IMR-90 (cell line): ENCODE results near the gene MAG. TPM values are rescaled to one million over a fixed set of nuclear protein-coding genes. Genes with fewer than 3 reads are reported as not detected.

Experiments used
- ATAC-seq: fragments of 200-7000 bp; cut with Tn5 transposase; 2 replicates; pipeline ENCODE4 v1.9.1; 2020; ENCODE audit warnings: low read depth, mild to moderate bottlenecking, moderate library complexity
- BruUV-seq: library from RNA; stranded (reverse); fragments of 400-500 nt; replicated peaks from 2 replicates; lab custom pipeline; 2021; lab: Mats Ljungman, UMichigan
- CTCF ChIA-PET: fragments of 300-600 bp; formaldehyde crosslinking; extraction: SDS; loops from one replicate; lab custom pipeline; 2021; ENCODE audit warnings: antibody characterized with exemption; lab: Yijun Ruan, JAX
- POLR2A ChIA-PET: fragments of 300-600 bp; sonication (Branson Sonifier 250); formaldehyde crosslinking; loops from one replicate; lab custom pipeline; 2022; ENCODE audit warnings: antibody characterized with exemption; ENCODE audit not compliant: unreplicated experiment; lab: Charles Lee
- DNase-seq: peaks from one replicate; pipeline ENCODE4 v3.0.0; 2013
- H2AFZ ChIP-seq: replicated peaks from 2 replicates; pipeline ENCODE3; 2013; ENCODE audit warnings: low read length, mild to moderate bottlenecking; ENCODE audit not compliant: poor library complexity
- H2AK5ac ChIP-seq: 2 replicates; pipeline ENCODE4 v1.6.1; 2013; ENCODE audit warnings: low read depth, low read length, inconsistent platforms
- H2AK9ac ChIP-seq: replicated peaks from 2 replicates; pipeline ENCODE3; 2013; ENCODE audit warnings: mild to moderate bottlenecking, low read depth, low read length, moderate library complexity; ENCODE audit not compliant: poor library complexity
- H2BK120ac ChIP-seq: 2 replicates; pipeline ENCODE4 v1.6.1; 2013; ENCODE audit warnings: low read depth, low read length, inconsistent platforms
- H2BK15ac ChIP-seq: 3 replicates; pipeline ENCODE4 v1.6.1; 2013; ENCODE audit warnings: low read depth, low read length, inconsistent platforms
- H2BK20ac ChIP-seq: 2 replicates; pipeline ENCODE4 v1.6.1; 2013; ENCODE audit warnings: low read depth, mild to moderate bottlenecking, inconsistent platforms, low read length, moderate library complexity
- H2BK5ac ChIP-seq: 2 replicates; pipeline ENCODE4 v1.6.1; 2013; ENCODE audit warnings: mild to moderate bottlenecking, low read depth, low read length, inconsistent platforms; ENCODE audit not compliant: poor library complexity, severe bottlenecking
- H3K14ac ChIP-seq: replicated peaks from 2 replicates; pipeline ENCODE4 v1.6.1; 2013; ENCODE audit warnings: low read depth, low read length, inconsistent platforms
- H3K18ac ChIP-seq: 2 replicates; pipeline ENCODE4 v1.6.1; 2013; ENCODE audit warnings: low read depth, low read length, control low read depth
- H3K23ac ChIP-seq: 2 replicates; pipeline ENCODE4 v1.6.1; 2013; ENCODE audit warnings: low read depth, low read length, inconsistent platforms
- H3K27ac ChIP-seq: 2 replicates; pipeline ENCODE4 v1.5.1; 2013; ENCODE audit warnings: mild to moderate bottlenecking, control low read depth, low read length; ENCODE audit not compliant: insufficient read depth
- H3K27me3 ChIP-seq: 2 replicates; pipeline ENCODE4 v1.6.1; 2013; ENCODE audit warnings: low read length; ENCODE audit not compliant: control insufficient read depth, insufficient read depth
- H3K36me3 ChIP-seq: 2 replicates; pipeline ENCODE4 v1.6.1; 2013; ENCODE audit warnings: low read length, mixed read lengths; ENCODE audit not compliant: control insufficient read depth, insufficient read depth
- H3K4ac ChIP-seq: 2 replicates; pipeline ENCODE4 v1.6.1; 2013; ENCODE audit warnings: low read depth, low read length, inconsistent platforms
- H3K4me1 ChIP-seq: 2 replicates; pipeline ENCODE4 v1.6.1; 2013; ENCODE audit warnings: low read length, mixed read lengths; ENCODE audit not compliant: control insufficient read depth, insufficient read depth
- H3K4me2 ChIP-seq: 2 replicates; pipeline ENCODE4 v1.6.1; 2013; ENCODE audit warnings: low read depth, mild to moderate bottlenecking, control low read depth, low read length, moderate library complexity
- H3K4me3 ChIP-seq: 2 replicates; pipeline ENCODE4 v1.5.1; 2013; ENCODE audit warnings: low read depth, mild to moderate bottlenecking, control low read depth, low read length, moderate library complexity; ENCODE audit not compliant: insufficient read depth
- H3K56ac ChIP-seq: 2 replicates; pipeline ENCODE4 v1.6.1; 2013; ENCODE audit warnings: low read length, inconsistent platforms; ENCODE audit not compliant: insufficient read depth; ENCODE audit errors: extremely low read depth
- H3K79me1 ChIP-seq, 2 experiments: 2 replicates each; pipeline ENCODE4 v1.6.1; 2013; ENCODE audit warnings: low read length in 2 of 2, inconsistent platforms in 1 of 2, low read depth in 1 of 2
- H3K9ac ChIP-seq: 2 replicates; pipeline ENCODE4 v1.6.1; 2013; ENCODE audit warnings: low read depth, low read length, control low read depth
- H3K9me1 ChIP-seq: 2 replicates; pipeline ENCODE4 v1.6.1; 2013; ENCODE audit warnings: low read length, inconsistent platforms; ENCODE audit not compliant: insufficient read depth
- H3K9me3 ChIP-seq: 2 replicates; pipeline ENCODE4 v1.6.1; 2013; ENCODE audit warnings: low read length; ENCODE audit not compliant: control insufficient read depth, insufficient read depth
- H4K20me1 ChIP-seq: 2 replicates; pipeline ENCODE4 v1.6.1; 2013; ENCODE audit warnings: low read length, inconsistent platforms; ENCODE audit not compliant: insufficient read depth
- H4K5ac ChIP-seq: 2 replicates; pipeline ENCODE4 v1.6.1; 2013; ENCODE audit warnings: mild to moderate bottlenecking, low read depth, low read length, control low read depth
- H4K8ac ChIP-seq, 2 experiments: 2 replicates each; pipeline ENCODE4 v1.6.1; 2013; ENCODE audit warnings: low read depth in 2 of 2, low read length in 2 of 2, control low read depth in 1 of 2, inconsistent platforms in 1 of 2
- H4K91ac ChIP-seq: 2 replicates; pipeline ENCODE4 v1.6.1; 2013; ENCODE audit warnings: low read depth, low read length, inconsistent platforms; ENCODE audit not compliant: insufficient read depth
- BHLHE40 ChIP-seq: fragments of 150-350 bp; IDR thresholded peaks from 2 replicates; pipeline ENCODE4 v1.6.1; 2016; ENCODE audit warnings: mild to moderate bottlenecking, low read depth, low read length
- CEBPB ChIP-seq: IDR thresholded peaks from 2 replicates; pipeline ENCODE4 v1.6.1; 2012; ENCODE audit warnings: low read depth, low read length, improper control_type of control experiment
- CHD1 ChIP-seq: IDR thresholded peaks from 2 replicates; pipeline ENCODE4 v1.6.1; 2012; ENCODE audit warnings: low read depth, low read length, improper control_type of control experiment
- FOS ChIP-seq: fragments of 150-350 bp; IDR thresholded peaks from 2 replicates; pipeline ENCODE4 v1.6.1; 2016; ENCODE audit warnings: low read depth, low read length
- MAFK ChIP-seq: IDR thresholded peaks from 2 replicates; pipeline ENCODE4 v1.6.1; 2012; ENCODE audit warnings: low read depth, low read length, improper control_type of control experiment
- MAZ ChIP-seq: IDR thresholded peaks from 2 replicates; pipeline ENCODE4 v1.6.1; 2012; ENCODE audit warnings: low read depth, mild to moderate bottlenecking, low read length, improper control_type of control experiment, moderate library complexity, borderline replicate concordance
- MXI1 ChIP-seq: IDR thresholded peaks from 2 replicates; pipeline ENCODE4 v1.6.1; 2012; ENCODE audit warnings: low read depth, mild to moderate bottlenecking, low read length, moderate library complexity, borderline replicate concordance
- NFE2L2 ChIP-seq: fragments of 150-350 bp; IDR thresholded peaks from 2 replicates; pipeline ENCODE4 v1.6.1; 2016; ENCODE audit warnings: low read depth, mild to moderate bottlenecking, low read length
- POLR2A ChIP-seq: IDR thresholded peaks from 2 replicates; pipeline ENCODE4 v1.6.1; 2012; ENCODE audit warnings: mild to moderate bottlenecking, low read depth, low read length
- RAD21 ChIP-seq: IDR thresholded peaks from 2 replicates; pipeline ENCODE4 v1.6.1; 2012; ENCODE audit warnings: low read length, improper control_type of control experiment
- RCOR1 ChIP-seq: IDR thresholded peaks from 2 replicates; pipeline ENCODE4 v1.6.1; 2012; ENCODE audit warnings: mild to moderate bottlenecking, low read length, improper control_type of control experiment; ENCODE audit not compliant: insufficient replicate concordance
- RFX5 ChIP-seq: IDR thresholded peaks from 2 replicates; pipeline ENCODE4 v1.8.0; 2012; ENCODE audit warnings: low read depth, mild to moderate bottlenecking, low read length, moderate library complexity
- SMC3 ChIP-seq: fragments of 150-350 bp; IDR thresholded peaks from 2 replicates; pipeline ENCODE4 v1.6.1; 2016; ENCODE audit warnings: low read depth, mild to moderate bottlenecking, antibody characterized with exemption, low read length, moderate library complexity
- WGBS, 2 experiments: methylation state at CpG; one replicate each; pipeline versions ENCODE4 v1.1.5 to v1.1.7; 2013; ENCODE audit warnings: missing lambda C conversion rate in 2 of 2; ENCODE audit not compliant: insufficient read length in 1 of 2; ENCODE audit errors: extremely low coverage in 2 of 2; 5-methylcytosine and 5-hydroxymethylcytosine counted together
- dilution Hi-C: fragments of 300-500 bp; cut with HindIII; formaldehyde crosslinking; loops from one replicate; pipeline ENCODE4 v1.14.3; 2018; ENCODE audit warnings: low sequenced_read_pairs; ENCODE audit not compliant: unreplicated experiment
- in situ Hi-C: fragments of 300-500 bp; cut with MboI; formaldehyde crosslinking; loops from 3 replicates; pipeline ENCODE4 v1.14.3; 2019; ENCODE audit warnings: low sequenced_read_pairs, inconsistent platforms, mixed read lengths
- intact Hi-C: fragments of 100-400 bp; cut with micrococcal nuclease; formaldehyde crosslinking; loops from 2 replicates; pipeline ENCODE4 v1.10.0; 2022
- polyA plus RNA-seq, 3 experiments: library from polyadenylated mRNA; depleted of rRNA; stranded (reverse); fragments of >200 nt; gene quantifications; 2 replicates each; pipeline ENCODE4 v1.2.3, GENCODE V29; 2012; ENCODE audit warnings: low replicate concordance in 1 of 3
- total RNA-seq: library from RNA; depleted of rRNA; stranded (reverse); fragments of >200 nt; gene quantifications from 2 replicates; pipeline ENCODE4 v1.2.3, GENCODE V29; 2012
- TF ChIP-seq, protein P1 (sequence below): fragments of 150-350 bp; IDR thresholded peaks from 2 replicates; pipeline ENCODE4 v1.6.1; 2016; ENCODE audit warnings: low read depth, mild to moderate bottlenecking, low read length, moderate library complexity, borderline replicate concordance
- TF ChIP-seq, protein P2 (sequence below): conservative IDR thresholded peaks from 2 replicates; pipeline ENCODE4 v1.5.1; 2012; ENCODE audit warnings: mild to moderate bottlenecking, low read depth, low read length, improper control_type of control experiment
- TF ChIP-seq, protein P3 (sequence below): fragments of 150-350 bp; IDR thresholded peaks from 2 replicates; pipeline ENCODE4 v1.6.1; 2017; ENCODE audit warnings: mild to moderate bottlenecking, antibody characterized with exemption, low read length, low read depth

Gene MAG
- total and polyA plus RNA-seq, 2 of the 4 experiments (the other 2 are of a cell fraction) = not detected

DNA sequence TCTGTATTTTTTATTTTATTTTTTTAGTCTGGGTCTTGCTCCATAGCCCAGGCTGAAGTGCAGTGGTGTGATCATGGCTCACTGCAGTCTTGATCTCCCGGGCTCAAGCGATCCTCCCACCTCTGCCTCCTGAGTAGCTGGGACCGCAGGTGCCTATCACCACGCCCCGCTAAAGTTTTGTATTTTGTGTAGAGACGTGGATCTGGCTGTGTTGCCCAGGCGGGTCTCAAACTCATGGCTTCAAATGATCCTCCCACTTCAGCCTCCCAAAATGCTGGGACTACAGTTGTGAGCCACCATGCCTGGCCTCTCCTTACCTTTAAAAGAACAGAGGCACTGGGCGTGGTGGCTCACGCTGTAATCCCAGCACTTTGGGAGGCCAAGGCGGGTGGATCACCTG is 4.2 kb upstream of the MAG start:
- no peak for TF ChIP-seq BHLHE40
- TF ChIP-seq FOS = no peak
- no peak for TF ChIP-seq MAZ
- TF ChIP-seq, protein P1, sequence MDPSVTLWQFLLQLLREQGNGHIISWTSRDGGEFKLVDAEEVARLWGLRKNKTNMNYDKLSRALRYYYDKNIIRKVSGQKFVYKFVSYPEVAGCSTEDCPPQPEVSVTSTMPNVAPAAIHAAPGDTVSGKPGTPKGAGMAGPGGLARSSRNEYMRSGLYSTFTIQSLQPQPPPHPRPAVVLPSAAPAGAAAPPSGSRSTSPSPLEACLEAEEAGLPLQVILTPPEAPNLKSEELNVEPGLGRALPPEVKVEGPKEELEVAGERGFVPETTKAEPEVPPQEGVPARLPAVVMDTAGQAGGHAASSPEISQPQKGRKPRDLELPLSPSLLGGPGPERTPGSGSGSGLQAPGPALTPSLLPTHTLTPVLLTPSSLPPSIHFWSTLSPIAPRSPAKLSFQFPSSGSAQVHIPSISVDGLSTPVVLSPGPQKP = no peak
- TF ChIP-seq NFE2L2 = no peak
- no peak for TF ChIP-seq CEBPB
- no peak for TF ChIP-seq RAD21
- no peak for TF ChIP-seq POLR2A
- TF ChIP-seq CHD1 = no peak
- TF ChIP-seq, protein P2, sequence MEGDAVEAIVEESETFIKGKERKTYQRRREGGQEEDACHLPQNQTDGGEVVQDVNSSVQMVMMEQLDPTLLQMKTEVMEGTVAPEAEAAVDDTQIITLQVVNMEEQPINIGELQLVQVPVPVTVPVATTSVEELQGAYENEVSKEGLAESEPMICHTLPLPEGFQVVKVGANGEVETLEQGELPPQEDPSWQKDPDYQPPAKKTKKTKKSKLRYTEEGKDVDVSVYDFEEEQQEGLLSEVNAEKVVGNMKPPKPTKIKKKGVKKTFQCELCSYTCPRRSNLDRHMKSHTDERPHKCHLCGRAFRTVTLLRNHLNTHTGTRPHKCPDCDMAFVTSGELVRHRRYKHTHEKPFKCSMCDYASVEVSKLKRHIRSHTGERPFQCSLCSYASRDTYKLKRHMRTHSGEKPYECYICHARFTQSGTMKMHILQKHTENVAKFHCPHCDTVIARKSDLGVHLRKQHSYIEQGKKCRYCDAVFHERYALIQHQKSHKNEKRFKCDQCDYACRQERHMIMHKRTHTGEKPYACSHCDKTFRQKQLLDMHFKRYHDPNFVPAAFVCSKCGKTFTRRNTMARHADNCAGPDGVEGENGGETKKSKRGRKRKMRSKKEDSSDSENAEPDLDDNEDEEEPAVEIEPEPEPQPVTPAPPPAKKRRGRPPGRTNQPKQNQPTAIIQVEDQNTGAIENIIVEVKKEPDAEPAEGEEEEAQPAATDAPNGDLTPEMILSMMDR = no peak
- no peak for TF ChIP-seq RCOR1
- TF ChIP-seq RFX5 = no peak
- no peak for TF ChIP-seq MAFK
- TF ChIP-seq, protein P3, sequence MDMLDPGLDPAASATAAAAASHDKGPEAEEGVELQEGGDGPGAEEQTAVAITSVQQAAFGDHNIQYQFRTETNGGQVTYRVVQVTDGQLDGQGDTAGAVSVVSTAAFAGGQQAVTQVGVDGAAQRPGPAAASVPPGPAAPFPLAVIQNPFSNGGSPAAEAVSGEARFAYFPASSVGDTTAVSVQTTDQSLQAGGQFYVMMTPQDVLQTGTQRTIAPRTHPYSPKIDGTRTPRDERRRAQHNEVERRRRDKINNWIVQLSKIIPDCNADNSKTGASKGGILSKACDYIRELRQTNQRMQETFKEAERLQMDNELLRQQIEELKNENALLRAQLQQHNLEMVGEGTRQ = no peak
- TF ChIP-seq SMC3 = no peak
- no peak for TF ChIP-seq MXI1
- no peaks in the 10 kb centered on the region for H3K36me3 ChIP-seq
- in situ Hi-C loops = no loop called here
- H3K23ac ChIP-seq = no peak overlapping the region
- no peaks in the 10 kb centered on the region for H3K9me3 ChIP-seq
- dilution Hi-C loops = no loop called here
- H2BK120ac ChIP-seq = no peak overlapping the region
- no peak overlapping the region for H3K14ac ChIP-seq
- no peak overlapping the region for H2AFZ ChIP-seq
- H3K27me3 ChIP-seq = peaks cover 23% of the 10 kb centered on the region
- no peaks in the 10 kb centered on the region for H3K4me1 ChIP-seq
- BruUV-seq = no TSS peak
- DNase-seq = no peak
- WGBS, 2 experiments = no CpG with 5 or more reads among the region's 10 CpGs
- H3K18ac ChIP-seq = no peak overlapping the region
- CTCF ChIA-PET = no interaction called here
- H3K4ac ChIP-seq = no peak overlapping the region
- intact Hi-C loops = no loop called here
- H3K9me1 ChIP-seq = no peaks in the 10 kb centered on the region
- H3K79me1 ChIP-seq = no peaks in the 10 kb centered on the region
- ATAC-seq = no peak
- H2BK5ac ChIP-seq = no peak overlapping the region
- POLR2A ChIA-PET = interaction anchor here (0.6 kb wide), 1 partner anchor 207 kb away, joined by 3 read pairs; no protein-coding TSS in a partner anchor
- H2AK9ac ChIP-seq = no peak overlapping the region
- H3K4me2 ChIP-seq = no peak overlapping the region
- H3K4me3 ChIP-seq = no peak overlapping the region
- no peak overlapping the region for H2AK5ac ChIP-seq
- H4K8ac ChIP-seq = no peak overlapping the region
- H4K5ac ChIP-seq = no peak overlapping the region
- no peak overlapping the region for H3K27ac ChIP-seq
- no peak overlapping the region for H3K56ac ChIP-seq
- H2BK15ac ChIP-seq = no peak overlapping the region
- no peak overlapping the region for H3K9ac ChIP-seq
- no peaks in the 10 kb centered on the region for H4K20me1 ChIP-seq
- H2BK20ac ChIP-seq = no peak overlapping the region
- H4K91ac ChIP-seq = no peak overlapping the region
